Pancreas (tissue), 10 donors: ENCODE data around the gene KIDINS220. TPM values are rescaled to one million over a fixed set of nuclear protein-coding genes. Genes with fewer than 3 reads are reported as not detected.
"Not testable (repeated sequence)": the region's sequence is repeated elsewhere in the genome, so short reads cannot be mapped to it uniquely, and the experiment has no call there.

Experiments
- ATAC-seq, 4 donors: fragments of 200-7000 bp; cut with Tn5 transposase; one replicate each; pipeline versions ENCODE4 v1.8.0 to v1.9.1; 2020; ENCODE audit warnings: mild to moderate bottlenecking in 4 of 4, moderate library complexity in 4 of 4
- DNase-seq, 6 donors: peaks; one replicate each; pipeline ENCODE4 v3.0.0-alpha.2; 2020
- FAIRE-seq: peaks from 2 replicates; lab custom pipeline; 2012; peaks lifted over from hg19 to GRCh38; lab: Jason Lieb, UNC
- H3K27ac ChIP-seq, 4 donors: fragments of 200-600 bp; sonication (generic); 1 replicate in 3 of 4; 2 replicates in 1 of 4; pipeline versions ENCODE4 v1.5.0 to v1.8.0; 2020
- H3K27me3 ChIP-seq, 4 donors: fragments of 200-600 bp; one replicate each; pipeline ENCODE4 v1.8.0; 2021
- H3K36me3 ChIP-seq, 3 donors: fragments of 200-600 bp; sonication (generic) in 1 of 3; one replicate each; pipeline versions ENCODE4 v1.5.0 to v1.8.0; 2020 to 2021
- H3K4me1 ChIP-seq, 3 donors: fragments of 200-600 bp; one replicate each; pipeline ENCODE4 v1.8.0; 2021
- H3K4me3 ChIP-seq, 4 donors: fragments of 200-600 bp; sonication (generic) in 2 of 4; one replicate each; pipeline versions ENCODE4 v1.5.0 to v1.8.0; 2020 to 2021
- H3K9me3 ChIP-seq, 4 donors: fragments of 200-600 bp; one replicate each; pipeline ENCODE4 v1.8.0; 2021
- CTCF ChIP-seq, 4 donors: fragments of 200-600 bp; sonication (generic) in 3 of 4; IDR thresholded peaks; one replicate each; pipeline versions ENCODE4 v1.5.0 to v1.8.0; 2021; ENCODE audit warnings: antibody characterized with exemption in 4 of 4
- WGBS, 2 donors: extraction: QIAGEN DNeasy Blood & Tissue Kit; methylation state at CpG; one replicate each; pipeline ENCODE4 v1.1.7; 2013; 5-methylcytosine and 5-hydroxymethylcytosine counted together
- intact Hi-C, 3 donors: fragments of 100-400 bp; cut with DNase I; formaldehyde crosslinking; loops; one replicate each; pipeline versions ENCODE4 v1.11.1 to v1.14.2; 2022
- polyA plus RNA-seq, 2 donors: library from polyadenylated mRNA; stranded (reverse); fragments of 200-250 nt; gene quantifications; one replicate each; pipeline ENCODE4 v1.2.3, GENCODE V29; 2013
- total RNA-seq, 6 donors: library from RNA; stranded (reverse); fragmentation: NEBNext Ultra II Directional in 4 of 6; extraction: Animal tissue kit (Norgen Biotek cat#: 25700) in 4 of 6; gene quantifications; one replicate each; pipeline versions ENCODE4 v1.2.1 to v1.2.4, GENCODE V29; 2021 to 2023
- donor health status: healthy with polysubstance abuse.
- donor health status: DM: no; HTN: no; CAD: no; lungs with moderate emphysema.
- donor health status: DM: no; HTN: no; CAD: no.
- donor health status: control.
- donor health status: control.
- donor health status: Bipolar disorder and iron deficiency.
- donor health status: DM: yes; HTN: yes; CAD: no.
- donor health status: DM: no; HTN: no; CAD: no.
- donor health status: DM: no; HTN: no; CAD: no.
- donor health status: DM: yes; HTN: yes; CAD: no.

The KIDINS220 gene
- total and polyA plus RNA-seq, 8 donors, result 8.5 to 34.3 (median 18.2) TPM

GRCh38 chr2:8732601-8733000 lies 104.8 kb downstream of the KIDINS220 start:
- no peak for TF ChIP-seq CTCF (IDR thresholded peaks at IDR 0.05)
- no peaks in the 10 kb centered on the region for H3K9me3 ChIP-seq
- ATAC-seq (no peak), DNase-seq (no peak), FAIRE-seq (no peak)
- intact Hi-C loops, result no loop called here
- H3K4me1 ChIP-seq, result no peaks in the 10 kb centered on the region
- WGBS, 2 donors, result 98 to 100% methylated on average over 10 of the region's 10 CpGs
- no peak overlapping the region for H3K4me3 ChIP-seq
- H3K36me3 ChIP-seq, result peaks cover 6 to 40% (median 8%) of the 10 kb centered on the region in 3 donors
- H3K27me3 ChIP-seq, result no peaks in the 10 kb centered on the region
- H3K27ac ChIP-seq, result no peak overlapping the region

GRCh38 chr2:8729939-8730338 lies 107.5 kb downstream of the KIDINS220 start:
- WGBS, 2 donors, result 86 to 88% methylated on average over 9 of the region's 9 CpGs
- FAIRE-seq (no peak), DNase-seq (no peak)

GRCh38 chr2:8729101-8729500 lies 108.3 kb downstream of the KIDINS220 start:
- DNase-seq, H3K27me3 ChIP-seq, H3K4me3 ChIP-seq, intact Hi-C loops, FAIRE-seq, ATAC-seq, H3K4me1 ChIP-seq, H3K9me3 ChIP-seq, H3K27ac ChIP-seq: not testable (repeated sequence)
- H3K36me3 ChIP-seq, result peaks cover 6 to 37% (median 8%) of the 10 kb centered on the region in 3 donors
- WGBS, 2 donors, result 74 to 78% methylated on average over 5 of the region's 5 CpGs

More at GRCh38 chr2:8729939-8730338, 107.5 kb downstream of the KIDINS220 start:
- H3K36me3 ChIP-seq, result peaks cover 6 to 40% (median 8%) of the 10 kb centered on the region in 3 donors
- ATAC-seq, result peak in 3 of 4 donors; percentile 55 to 73 (median 60)
- intact Hi-C loops, result no loop called here
- no peaks in the 10 kb centered on the region for H3K9me3 ChIP-seq
- TF ChIP-seq CTCF (IDR thresholded peaks at IDR 0.05), result no peak
- H3K4me1 ChIP-seq, result no peaks in the 10 kb centered on the region
- no peak overlapping the region for H3K27ac ChIP-seq
- H3K27me3 ChIP-seq, result no peaks in the 10 kb centered on the region
- no peak overlapping the region for H3K4me3 ChIP-seq

- no peaks in the 10 kb centered on the region for H3K27me3 ChIP-seq
- DNase-seq (no peak), ATAC-seq (no peak), FAIRE-seq (no peak)
- peaks cover 6 to 35% (median 6%) of the 10 kb centered on the region in 3 donors for H3K36me3 ChIP-seq
- 95 to 96% methylated on average over 7 of the region's 7 CpGs for WGBS, 2 donors
- H3K4me3 ChIP-seq, result no peak overlapping the region
- H3K4me1 ChIP-seq, result no peaks in the 10 kb centered on the region
- H3K9me3 ChIP-seq, result no peaks in the 10 kb centered on the region
- intact Hi-C loops, result no loop called here
- TF ChIP-seq CTCF (IDR thresholded peaks at IDR 0.05), result no peak
- no peak overlapping the region for H3K27ac ChIP-seq
Observed at GRCh38 chr2:8728305-8729015, 109.0 kb downstream of the KIDINS220 start.

GRCh38 chr2:8725838-8726237 lies 111.6 kb downstream of the KIDINS220 start:
- intact Hi-C loops, result no loop called here
- ATAC-seq, result no peak
- no peak overlapping the region for H3K4me3 ChIP-seq
- WGBS, 2 donors, result 80 to 86% methylated on average over 7 of the region's 7 CpGs
- no peaks in the 10 kb centered on the region for H3K9me3 ChIP-seq
- TF ChIP-seq CTCF (IDR thresholded peaks at IDR 0.05), result no peak
- no peaks in the 10 kb centered on the region for H3K4me1 ChIP-seq
- H3K36me3 ChIP-seq, result peaks cover 0 to 9% (median 0%) of the 10 kb centered on the region in 3 donors
- H3K27ac ChIP-seq, result no peak overlapping the region
- no peak for FAIRE-seq
- H3K27me3 ChIP-seq, result no peaks in the 10 kb centered on the region
- no peak for DNase-seq
